Measurements from ENCODE around the gene ZBTB16. TPM values are rescaled to one million over a fixed set of nuclear protein-coding genes. Genes with fewer than 3 reads are reported as not detected.

ZBTB16 gene
- total RNA-seq, 1 donor: under 0.01 TPM

GRCh38 chr11:114019574-114019973 is 39.9 kb upstream of the ZBTB16 start:
- Histone ChIP-seq H3K4me1 (ENCODE audit: insufficient read depth, low read length) (no peaks in the 10 kb centered on the region), H2AFZ (ENCODE audit: low read length) (no peak overlapping the region), H4K20me1 (ENCODE audit: insufficient read depth, low read length) (no peaks in the 10 kb centered on the region), H3K9me3 (ENCODE audit: low read depth, low read length) (no peaks in the 10 kb centered on the region), H3K27ac (ENCODE audit: low read depth, low read length) (no peak overlapping the region), H3K79me2 (ENCODE audit: insufficient read depth, low read length) (no peaks in the 10 kb centered on the region), H3K4me2 (ENCODE audit: insufficient read depth, low read length) (no peak overlapping the region), H3K36me3 (ENCODE audit: insufficient read depth, low read length) (no peaks in the 10 kb centered on the region), H3K4me3 (ENCODE audit: insufficient read depth, low read length) (no peak overlapping the region), H3K27me3 (ENCODE audit: insufficient read depth, low read length) (peaks cover 2% of the 10 kb centered on the region)
- no peak for TF ChIP-seq CTCF (IDR thresholded peaks at IDR 0.05; ENCODE audit: extremely low read depth, low read depth, low read length)
- no peak for DNase-seq (ENCODE audit: insufficient read length, low spot score, missing footprints)

- H3K79me2 ChIP-seq (ENCODE audit: insufficient read depth, low read length): no peaks in the 10 kb centered on the region
- TF ChIP-seq CTCF (IDR thresholded peaks at IDR 0.05; ENCODE audit: extremely low read depth, low read depth, low read length): no peak
- H3K9me3 ChIP-seq (ENCODE audit: low read depth, low read length): no peaks in the 10 kb centered on the region
- H4K20me1 ChIP-seq (ENCODE audit: insufficient read depth, low read length): peaks cover 2% of the 10 kb centered on the region
- H3K4me2 ChIP-seq (ENCODE audit: insufficient read depth, low read length): no peak overlapping the region
- H3K36me3 ChIP-seq (ENCODE audit: insufficient read depth, low read length): no peaks in the 10 kb centered on the region
- no peak for DNase-seq (ENCODE audit: insufficient read length, low spot score, missing footprints)
- no peak overlapping the region for H3K27ac ChIP-seq (ENCODE audit: low read depth, low read length)
- peaks cover 7% of the 10 kb centered on the region for H3K27me3 ChIP-seq (ENCODE audit: insufficient read depth, low read length)
- no peak overlapping the region for H3K4me3 ChIP-seq (ENCODE audit: insufficient read depth, low read length)
- H3K4me1 ChIP-seq (ENCODE audit: insufficient read depth, low read length): no peaks in the 10 kb centered on the region
- H2AFZ ChIP-seq (ENCODE audit: low read length): no peak overlapping the region
These were observed 34.1 kb upstream of the ZBTB16 start for GRCh38 chr11:114025329-114025907.

GRCh38 chr11:114026355-114026754 is 33.2 kb upstream of the ZBTB16 start:
- Histone ChIP-seq H2AFZ (ENCODE audit: low read length) (no peak overlapping the region), H3K36me3 (ENCODE audit: insufficient read depth, low read length) (no peaks in the 10 kb centered on the region), H3K4me2 (ENCODE audit: insufficient read depth, low read length) (no peak overlapping the region), H3K9me3 (ENCODE audit: low read depth, low read length) (no peaks in the 10 kb centered on the region), H3K4me3 (ENCODE audit: insufficient read depth, low read length) (no peak overlapping the region), H3K4me1 (ENCODE audit: insufficient read depth, low read length) (no peaks in the 10 kb centered on the region), H3K27ac (ENCODE audit: low read depth, low read length) (no peak overlapping the region), H3K27me3 (ENCODE audit: insufficient read depth, low read length) (peaks cover 7% of the 10 kb centered on the region), H3K79me2 (ENCODE audit: insufficient read depth, low read length) (no peaks in the 10 kb centered on the region), H4K20me1 (ENCODE audit: insufficient read depth, low read length) (peaks cover 2% of the 10 kb centered on the region)
- no peak for DNase-seq (ENCODE audit: insufficient read length, low spot score, missing footprints)
- TF ChIP-seq CTCF (IDR thresholded peaks at IDR 0.05; ENCODE audit: extremely low read depth, low read depth, low read length): peak; percentile 17

- no peaks in the 10 kb centered on the region for H3K36me3 ChIP-seq (ENCODE audit: insufficient read depth, low read length)
- H3K4me2 ChIP-seq (ENCODE audit: insufficient read depth, low read length): no peak overlapping the region
- TF ChIP-seq CTCF (IDR thresholded peaks at IDR 0.05; ENCODE audit: extremely low read depth, low read depth, low read length): no peak
- peaks cover 7% of the 10 kb centered on the region for H3K27me3 ChIP-seq (ENCODE audit: insufficient read depth, low read length)
- H3K27ac ChIP-seq (ENCODE audit: low read depth, low read length): no peak overlapping the region
- H3K4me1 ChIP-seq (ENCODE audit: insufficient read depth, low read length): no peaks in the 10 kb centered on the region
- H3K9me3 ChIP-seq (ENCODE audit: low read depth, low read length): no peaks in the 10 kb centered on the region
- no peak overlapping the region for H2AFZ ChIP-seq (ENCODE audit: low read length)
- peaks cover 2% of the 10 kb centered on the region for H4K20me1 ChIP-seq (ENCODE audit: insufficient read depth, low read length)
- H3K4me3 ChIP-seq (ENCODE audit: insufficient read depth, low read length): no peak overlapping the region
- DNase-seq (ENCODE audit: insufficient read length, low spot score, missing footprints): no peak
- no peaks in the 10 kb centered on the region for H3K79me2 ChIP-seq (ENCODE audit: insufficient read depth, low read length)
These were observed 32.1 kb upstream of the ZBTB16 start for GRCh38 chr11:114027391-114027790.
